NB4 (cell line): ENCODE data around the gene PTGIS.

Source experiments
- DNase-seq: peaks from one replicate; pipeline ENCODE4 v3.0.0; 2010; ENCODE audit warnings: low read depth
- H3K4me3 ChIP-seq: one replicate; pipeline ENCODE4 v1.5.1; 2011; ENCODE audit warnings: mild to moderate bottlenecking, low read depth, low read length, moderate library complexity
- CTCF ChIP-seq: IDR thresholded peaks from one replicate; pipeline ENCODE4 v1.5.1; 2012; ENCODE audit warnings: low read depth, low read length
- MYC ChIP-seq: IDR thresholded peaks from 2 replicates; pipeline ENCODE4 v1.6.1; 2011; ENCODE audit warnings: low read depth, low read length
- POLR2A ChIP-seq: IDR thresholded peaks from 2 replicates; pipeline ENCODE4 v1.6.1; 2011; ENCODE audit warnings: mild to moderate bottlenecking; ENCODE audit not compliant: insufficient read length; ENCODE audit errors: extremely low read depth
- TF ChIP-seq, protein P1 (sequence below): IDR thresholded peaks from 2 replicates; pipeline ENCODE4 v1.6.1; 2011; ENCODE audit warnings: low read depth, low read length

Gene PTGIS

DNA sequence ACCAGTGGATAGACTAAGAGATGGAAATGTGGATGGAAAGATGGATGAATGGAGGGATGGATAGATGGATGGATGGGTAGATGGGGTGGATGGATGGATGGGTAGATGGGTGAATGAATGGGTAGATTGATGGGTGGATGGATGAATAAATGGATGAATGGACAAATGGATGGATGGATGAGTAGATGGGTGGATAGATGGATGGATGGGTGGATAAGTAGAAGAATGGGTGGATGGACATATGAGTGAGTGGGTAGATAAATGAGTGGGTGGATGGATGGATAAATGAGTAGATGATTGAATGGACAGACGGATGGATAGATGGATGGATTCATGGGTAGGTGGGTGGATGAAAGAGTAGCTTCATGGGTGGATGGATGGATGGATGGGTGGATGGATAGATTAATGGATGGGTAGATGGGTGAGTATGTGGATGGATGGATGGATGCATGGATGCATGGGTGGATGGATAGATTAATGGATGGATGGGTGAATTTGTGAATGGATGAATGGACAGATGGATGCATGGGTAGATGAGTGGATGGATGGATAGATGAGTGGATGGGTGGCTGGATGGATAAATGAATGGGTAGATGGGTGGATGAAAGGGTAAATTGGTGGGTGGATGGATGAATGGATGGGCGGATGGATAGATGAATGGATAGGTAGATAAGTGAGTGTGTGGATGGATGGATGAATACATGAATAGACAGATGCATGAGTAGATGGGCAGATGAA lies 56.0 kb downstream of the PTGIS start:
- no peak overlapping the region for H3K4me3 ChIP-seq
- no peak for DNase-seq
- no peak for TF ChIP-seq POLR2A
- TF ChIP-seq, protein P1, sequence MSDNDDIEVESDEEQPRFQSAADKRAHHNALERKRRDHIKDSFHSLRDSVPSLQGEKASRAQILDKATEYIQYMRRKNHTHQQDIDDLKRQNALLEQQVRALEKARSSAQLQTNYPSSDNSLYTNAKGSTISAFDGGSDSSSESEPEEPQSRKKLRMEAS = no peak
- no peak for TF ChIP-seq CTCF
- TF ChIP-seq MYC = no peak

- peak; percentile 25 for DNase-seq
- H3K4me3 ChIP-seq = no peak overlapping the region
- TF ChIP-seq POLR2A = no peak
- no peak for TF ChIP-seq MYC
- TF ChIP-seq, protein P1 = no peak
- no peak for TF ChIP-seq CTCF
These were observed 57.3 kb downstream of the PTGIS start for GRCh38 chr20:49510562-49511122.

GRCh38 chr20:49508435-49509199 lies 59.3 kb downstream of the PTGIS start:
- TF ChIP-seq, protein P1 = 0 out of 2 replicates have a peak, but pooled peaks have one; percentile 14
- no peak for TF ChIP-seq MYC
- TF ChIP-seq CTCF = peak; percentile 39

DNA sequence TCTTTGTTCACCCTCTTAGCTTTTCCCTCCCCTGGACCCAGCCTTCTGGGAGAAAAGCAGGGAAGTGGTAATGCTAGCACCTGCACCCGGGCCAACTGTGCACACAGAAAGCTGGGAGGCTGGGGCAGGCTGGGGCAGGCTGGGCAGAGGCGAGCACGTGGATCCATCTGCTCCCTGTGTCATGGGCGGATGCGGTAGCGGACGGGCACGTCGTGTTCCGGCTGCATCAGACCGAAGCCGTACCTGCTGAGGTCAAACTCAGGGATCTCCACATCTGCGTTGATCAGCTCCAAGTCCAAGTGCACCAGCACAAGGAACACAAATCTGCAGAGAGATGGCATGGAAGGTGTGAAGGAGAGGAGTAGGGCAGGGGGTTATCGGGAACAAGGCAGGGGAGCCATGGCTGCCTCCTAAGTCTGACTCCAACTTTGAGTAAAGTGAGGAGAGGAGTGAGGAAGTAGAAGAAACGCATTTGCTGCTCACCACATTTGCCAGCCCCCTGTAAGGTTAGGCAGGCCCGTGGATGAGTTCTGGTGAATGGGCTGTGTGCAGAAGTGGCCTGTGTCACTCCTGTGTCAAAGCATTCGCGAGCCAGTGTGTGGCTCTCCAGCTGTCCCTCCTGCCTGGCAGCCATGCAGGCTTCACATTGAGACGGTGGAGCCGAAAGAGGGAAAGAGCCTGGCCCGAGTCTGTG lies 60.0 kb downstream of the PTGIS start:
- DNase-seq = no peak
- no peak overlapping the region for H3K4me3 ChIP-seq
- TF ChIP-seq MYC (no peak), CTCF (no peak), POLR2A (no peak)
- TF ChIP-seq, protein P1 = no peak

More at GRCh38 chr20:49508435-49509199, 59.3 kb downstream of the PTGIS start:
- H3K4me3 ChIP-seq = no peak overlapping the region
- peak; percentile 64 for DNase-seq

- H3K4me3 ChIP-seq = no peak overlapping the region
- TF ChIP-seq POLR2A (no peak), CTCF (no peak), MYC (no peak)
- TF ChIP-seq, protein P1 = no peak
- DNase-seq = peak; percentile 20
These were observed 62.4 kb downstream of the PTGIS start for GRCh38 chr20:49505518-49505917.
